RKO (cell line): ENCODE data around the gene CCL26.
"Not testable (repeated sequence)": the region's sequence is repeated elsewhere in the genome, so short reads cannot be mapped to it uniquely, and the experiment has no call there.

ENCODE experiments used
- DNase-seq: peaks from one replicate; pipeline ENCODE4 v3.0.0-alpha.2; 2016; ENCODE audit warnings: low spot score

CCL26 gene

DNA sequence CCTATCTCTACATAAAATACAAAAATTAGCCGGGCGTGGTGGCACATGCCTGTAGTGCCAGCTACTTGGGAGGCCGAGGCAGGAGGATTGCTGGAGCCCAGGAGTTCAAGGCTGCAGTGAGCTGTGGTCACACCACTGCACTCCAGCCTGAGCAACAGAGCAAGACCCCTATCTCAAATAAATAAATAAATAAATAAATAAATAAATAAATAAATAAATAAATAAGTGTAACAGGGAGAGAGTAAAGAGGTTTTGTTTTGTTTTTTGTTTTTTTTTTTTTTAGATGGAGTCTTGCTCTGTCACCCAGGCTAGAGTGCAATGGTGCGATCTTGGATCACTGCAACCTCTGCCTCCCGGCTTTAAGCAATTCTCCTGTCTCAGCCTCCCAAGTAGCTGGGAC is 20.6 kb upstream of the CCL26 start:
- DNase-seq, result not testable (repeated sequence)

- DNase-seq, result no peak
These were observed 17.4 kb upstream of the CCL26 start for GRCh38 chr7:75789361-75789924.

DNA sequence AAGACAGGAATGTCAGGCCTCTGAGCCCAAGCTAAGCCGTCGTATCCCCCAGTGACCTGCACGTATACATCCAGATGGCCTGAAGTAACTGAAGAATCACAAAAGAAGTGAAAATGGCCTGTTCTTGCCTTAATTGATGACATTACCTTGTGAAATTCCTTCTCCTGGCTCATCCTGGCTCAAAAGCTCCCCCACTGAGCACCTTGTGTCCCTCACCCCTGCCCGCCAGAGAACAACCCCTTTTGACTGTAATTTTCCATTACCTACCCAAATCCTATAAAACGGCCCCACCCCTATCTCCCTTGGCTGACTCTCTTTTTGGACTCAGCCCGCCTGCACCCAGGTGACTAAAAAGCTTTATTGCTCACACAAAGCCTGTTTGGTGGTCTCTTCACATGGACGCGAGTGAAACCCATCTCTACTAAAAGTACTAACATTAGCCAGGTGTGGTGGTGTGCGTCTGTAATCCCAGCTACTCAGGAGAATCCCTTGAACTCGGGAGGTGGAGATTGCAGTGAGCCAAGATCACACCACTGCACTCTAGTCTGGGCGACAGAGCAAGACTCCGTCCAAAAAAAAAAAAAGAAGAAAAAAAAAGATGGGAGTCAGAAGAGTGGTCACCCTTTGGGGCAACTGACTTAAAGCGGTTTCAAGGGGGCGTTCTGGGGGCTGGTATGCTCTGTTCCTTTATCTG is 16.3 kb upstream of the CCL26 start:
- not testable (repeated sequence) for DNase-seq

- not testable (repeated sequence) for DNase-seq
These were observed 11.0 kb upstream of the CCL26 start for GRCh38 chr7:75783058-75783457.

DNA sequence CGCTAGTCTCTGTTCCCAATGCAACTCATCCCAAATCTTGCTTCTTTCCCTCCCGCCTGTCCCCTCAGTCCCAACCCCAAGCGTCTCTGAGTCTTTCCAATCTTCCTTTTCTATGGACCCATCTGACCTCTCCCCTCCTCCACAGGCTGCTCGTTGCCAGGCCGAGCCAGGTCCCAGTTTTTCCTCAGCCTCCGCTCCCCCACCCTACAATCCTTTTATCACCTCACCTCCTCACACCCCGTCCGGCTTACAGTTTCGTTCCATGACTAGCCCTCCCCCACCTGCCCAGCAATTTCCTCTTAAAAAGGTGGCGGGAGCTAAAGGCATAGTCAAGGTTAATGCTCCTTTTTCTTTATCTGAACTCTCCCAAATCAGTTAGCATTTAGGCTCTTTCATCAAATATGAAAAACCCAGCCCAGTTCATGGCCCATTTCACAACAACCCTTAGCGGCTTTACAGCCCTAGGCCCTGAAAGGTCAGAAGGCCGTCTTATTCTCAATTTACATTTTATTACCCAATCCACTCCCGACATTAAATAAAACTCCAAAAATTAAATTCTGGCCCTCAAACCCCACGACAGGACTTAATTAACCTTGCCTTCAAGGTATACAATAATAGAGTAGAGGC is 8.7 kb upstream of the CCL26 start:
- DNase-seq, result not testable (repeated sequence)

DNA sequence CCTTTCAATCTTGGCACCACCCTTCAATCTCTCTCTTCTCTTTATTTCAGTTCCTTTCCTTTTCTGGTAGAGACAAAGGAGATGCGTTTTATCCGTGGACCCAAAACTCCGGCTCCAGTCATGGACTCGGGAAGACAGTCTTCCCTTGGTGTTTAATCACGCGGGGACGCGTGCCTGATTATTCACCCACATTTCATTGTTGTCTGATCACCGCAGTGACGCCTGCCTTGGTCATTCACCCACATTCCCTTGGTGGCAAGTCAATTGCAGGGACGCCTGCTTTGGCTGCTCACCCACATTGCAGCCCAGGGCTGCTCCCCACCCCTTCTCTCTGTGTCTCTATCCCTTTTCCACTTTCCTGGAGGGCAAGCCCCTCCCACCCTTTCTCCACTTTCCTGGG is 7.5 kb upstream of the CCL26 start:
- peak; percentile 55 for DNase-seq

GRCh38 chr7:75779035-75779434 is 7.0 kb upstream of the CCL26 start:
- DNase-seq, result not testable (repeated sequence)

DNA sequence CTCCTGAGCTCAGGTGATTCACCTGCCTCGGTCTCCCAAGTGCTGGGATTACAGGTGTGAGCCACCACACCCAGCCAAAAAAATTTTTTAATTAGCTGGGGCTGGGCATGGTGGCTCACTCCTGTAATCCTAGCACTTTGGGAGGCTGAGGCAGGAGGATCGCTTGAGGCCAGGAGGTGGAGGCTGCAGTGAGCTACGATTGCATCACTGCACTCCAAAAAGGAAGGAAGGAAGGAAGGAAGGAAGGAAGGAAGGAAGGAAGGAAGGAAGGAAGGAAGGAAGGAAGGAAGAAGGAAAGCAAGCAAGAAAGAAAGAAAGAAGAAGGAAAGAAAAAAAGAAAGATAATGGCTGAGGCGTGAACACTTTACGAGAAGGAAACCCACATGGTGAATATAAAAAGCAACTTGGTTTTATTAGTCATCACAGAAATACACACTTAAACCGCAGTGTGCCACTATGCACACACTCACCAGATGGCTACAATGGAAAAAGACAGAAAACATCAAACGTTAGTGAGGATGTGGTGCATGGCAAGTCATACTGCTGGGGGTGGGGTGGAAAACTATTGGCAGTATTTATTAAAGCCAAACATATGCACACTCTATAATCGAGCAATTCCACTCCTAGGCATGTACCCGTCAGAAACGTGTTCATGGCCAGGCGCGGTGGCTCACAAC is 4.4 kb upstream of the CCL26 start:
- peak; percentile 47 for DNase-seq

GRCh38 chr7:75773958-75774357 is 1.9 kb upstream of the CCL26 start:
- DNase-seq, result not testable (repeated sequence)

DNA sequence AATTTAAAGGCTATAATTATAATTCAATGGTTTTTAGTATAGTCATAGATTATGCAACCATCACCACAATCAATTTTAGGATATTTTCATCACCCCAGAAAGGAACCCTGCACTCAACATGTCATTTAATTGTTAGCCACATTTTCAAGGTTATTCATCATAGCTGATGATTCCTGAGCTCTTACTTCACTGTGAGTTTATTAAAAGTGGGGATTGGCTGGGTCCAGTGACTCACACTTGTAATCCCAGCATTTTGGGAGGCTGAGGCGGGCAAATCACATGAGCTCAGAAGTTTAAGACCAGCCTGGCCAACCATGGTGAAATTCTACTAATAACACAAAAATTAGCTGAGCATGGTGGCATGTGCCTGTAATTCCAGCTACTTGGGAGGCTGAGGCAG is 787 bp downstream of the CCL26 start:
- peak; percentile 38 for DNase-seq

DNA sequence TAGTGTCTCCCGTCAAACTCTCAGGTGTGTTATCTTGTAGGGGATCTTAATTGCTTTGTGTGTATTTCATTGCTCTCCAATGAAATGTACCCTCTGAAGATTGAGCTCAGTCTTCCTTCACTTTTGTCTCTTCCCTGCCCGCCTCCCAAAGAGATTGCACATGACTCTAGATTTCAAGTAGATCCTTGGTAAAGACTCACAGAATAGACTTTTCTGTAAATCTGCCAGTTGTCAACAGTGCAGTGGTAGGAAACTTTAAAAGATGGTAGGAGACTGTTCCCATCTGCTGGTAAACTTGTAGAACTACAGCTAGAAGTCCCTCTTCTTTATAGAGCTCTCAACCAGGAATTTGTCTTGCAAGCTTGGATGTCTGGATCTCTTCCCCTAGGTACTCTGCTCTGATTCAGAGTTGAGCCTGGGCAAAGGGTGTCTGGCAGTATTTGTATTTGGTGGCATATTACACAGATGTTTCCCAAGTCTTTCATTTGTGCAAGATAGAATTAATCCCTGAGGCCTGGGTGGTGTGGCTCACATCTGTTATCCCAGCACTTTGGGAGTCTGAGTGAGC is 9.6 kb downstream of the CCL26 start:
- DNase-seq, result peak; percentile 82

DNA sequence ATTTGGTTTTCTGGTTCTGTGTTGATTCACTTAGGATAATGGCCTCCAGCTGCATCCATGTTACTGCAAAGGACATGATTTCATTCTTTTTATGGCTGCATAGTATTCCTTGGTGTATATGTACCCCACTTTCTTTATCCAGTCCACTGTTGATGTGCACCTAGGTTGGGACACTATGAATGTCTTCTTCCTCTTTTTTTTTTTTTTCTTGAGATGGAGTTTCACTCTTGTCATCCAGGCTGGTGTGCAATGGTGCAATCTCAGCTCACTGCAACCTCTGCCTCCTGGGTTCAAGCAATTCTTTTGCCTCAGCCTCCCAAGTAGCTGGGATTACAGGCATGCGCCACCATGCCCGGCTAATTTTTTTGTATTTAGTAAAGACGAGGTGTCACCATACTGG is 10.2 kb downstream of the CCL26 start:
- not testable (repeated sequence) for DNase-seq

DNA sequence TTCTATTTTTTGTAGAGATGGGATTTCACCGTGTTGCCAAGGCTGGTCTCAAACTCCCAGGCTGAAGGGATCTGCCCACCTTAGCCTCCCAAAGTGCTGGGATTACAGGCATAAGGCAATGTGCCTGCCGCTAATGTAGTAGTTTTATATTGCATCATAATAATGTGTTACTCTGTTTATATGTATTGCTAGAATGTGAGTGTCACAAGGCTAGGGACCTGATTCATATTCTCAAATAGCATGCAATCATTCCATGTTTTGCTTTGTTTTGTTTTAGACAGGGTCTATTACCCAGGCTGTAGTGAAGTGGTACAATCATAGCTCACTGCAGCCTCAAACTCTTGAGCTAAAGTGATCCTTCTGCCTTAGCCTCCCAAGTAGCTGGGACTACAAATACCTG is 13.5 kb downstream of the CCL26 start:
- no peak for DNase-seq

- DNase-seq, result no peak
These were observed 14.2 kb downstream of the CCL26 start for GRCh38 chr7:75757860-75758259.

DNA sequence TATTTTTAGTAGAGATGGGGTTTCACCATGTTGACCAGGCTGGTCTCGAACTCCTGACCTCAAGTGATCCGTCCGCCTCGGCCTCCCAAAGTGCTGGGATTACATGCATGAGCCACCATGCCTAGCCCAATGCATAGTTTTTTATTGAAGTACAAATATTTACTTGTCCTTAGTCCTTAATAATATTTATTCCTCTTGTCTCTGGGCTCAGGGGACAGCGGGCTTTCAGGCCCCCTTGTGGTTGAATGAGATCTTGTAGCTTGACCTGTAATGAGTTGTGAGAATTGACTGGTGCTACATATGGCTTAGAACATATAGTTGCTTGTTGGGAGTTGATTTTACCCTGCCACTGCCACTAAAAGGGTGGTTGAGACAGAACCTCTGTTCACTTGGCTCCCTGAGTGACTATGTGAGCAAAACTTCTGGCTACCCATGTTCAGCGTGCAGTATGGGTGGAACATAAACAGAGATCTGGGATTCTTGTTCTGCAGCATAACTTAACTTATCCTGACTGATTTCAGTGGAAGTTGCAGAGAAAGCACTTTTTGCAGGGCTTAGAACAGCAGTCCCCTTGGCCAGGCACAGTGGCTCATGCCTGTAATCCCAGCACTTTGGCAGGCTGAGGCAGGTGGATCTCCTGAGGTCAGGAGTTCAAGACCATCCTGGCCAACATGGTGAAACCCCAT is 14.9 kb downstream of the CCL26 start:
- peak; percentile 43 for DNase-seq

- no peak for DNase-seq
These were observed 15.6 kb downstream of the CCL26 start for GRCh38 chr7:75756206-75756990.

DNA sequence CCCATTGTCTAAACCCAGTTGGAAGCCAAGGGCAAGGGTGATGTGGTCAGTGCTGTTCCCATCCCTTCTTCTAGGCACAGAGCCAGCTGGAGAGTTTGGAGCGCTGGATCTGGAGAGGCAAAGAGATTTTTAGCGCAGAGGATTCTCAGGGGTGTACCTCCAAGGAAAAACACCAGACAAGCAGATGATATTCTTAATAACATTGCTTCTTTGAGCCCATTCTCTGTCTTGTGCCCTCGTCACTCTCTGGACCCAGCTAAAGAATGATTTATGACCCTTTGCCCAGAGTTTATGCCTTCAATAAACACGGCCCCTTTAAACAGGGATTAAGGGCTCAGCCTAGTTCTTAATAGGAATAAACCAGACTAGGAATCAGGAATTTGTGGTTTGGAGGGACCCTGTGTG is 28.6 kb downstream of the CCL26 start:
- no peak for DNase-seq

GRCh38 chr7:75740846-75741497 is 31.0 kb downstream of the CCL26 start:
- DNase-seq, result no peak

GRCh38 chr7:75739796-75740672 is 32.0 kb downstream of the CCL26 start:
- peak; percentile 78 for DNase-seq
